ENCODE data around the gene FRMD4A.

GRCh38 chr10:14379556-14380280, 49.0 kb upstream of the FRMD4A start:
- TF ChIP-seq, protein P1, sequence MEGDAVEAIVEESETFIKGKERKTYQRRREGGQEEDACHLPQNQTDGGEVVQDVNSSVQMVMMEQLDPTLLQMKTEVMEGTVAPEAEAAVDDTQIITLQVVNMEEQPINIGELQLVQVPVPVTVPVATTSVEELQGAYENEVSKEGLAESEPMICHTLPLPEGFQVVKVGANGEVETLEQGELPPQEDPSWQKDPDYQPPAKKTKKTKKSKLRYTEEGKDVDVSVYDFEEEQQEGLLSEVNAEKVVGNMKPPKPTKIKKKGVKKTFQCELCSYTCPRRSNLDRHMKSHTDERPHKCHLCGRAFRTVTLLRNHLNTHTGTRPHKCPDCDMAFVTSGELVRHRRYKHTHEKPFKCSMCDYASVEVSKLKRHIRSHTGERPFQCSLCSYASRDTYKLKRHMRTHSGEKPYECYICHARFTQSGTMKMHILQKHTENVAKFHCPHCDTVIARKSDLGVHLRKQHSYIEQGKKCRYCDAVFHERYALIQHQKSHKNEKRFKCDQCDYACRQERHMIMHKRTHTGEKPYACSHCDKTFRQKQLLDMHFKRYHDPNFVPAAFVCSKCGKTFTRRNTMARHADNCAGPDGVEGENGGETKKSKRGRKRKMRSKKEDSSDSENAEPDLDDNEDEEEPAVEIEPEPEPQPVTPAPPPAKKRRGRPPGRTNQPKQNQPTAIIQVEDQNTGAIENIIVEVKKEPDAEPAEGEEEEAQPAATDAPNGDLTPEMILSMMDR (conservative IDR thresholded peaks at IDR 0.05 in 1 of 2, IDR thresholded peaks at IDR 0.05 in 1 of 2; ENCODE audit: extremely low read depth in 1 of 2, insufficient read depth in 1 of 2, low read depth in 1 of 2, low read length in 2 of 2) = no peak
- TF ChIP-seq EZH2 (IDR thresholded peaks at IDR 0.05; ENCODE audit: borderline replicate concordance, low read length) = no peak
